ENCODE results near the gene ANOS1. TPM values are rescaled to one million over a fixed set of nuclear protein-coding genes. Genes with fewer than 3 reads are reported as not detected.

Gene ANOS1
- total and polyA plus RNA-seq, 2 donors (not counting 3 experiments of a cell fraction or from before 2014, with no cell fraction given) = 0.55 to 0.87 TPM

GRCh38 chrX:8755813-8756212, 23.9 kb upstream of the ANOS1 start:
- Histone ChIP-seq H3K4me2 (ENCODE audit: insufficient read depth, low read length) (no peak overlapping the region), H3K27me3 (ENCODE audit: control insufficient read depth in 2 of 2, insufficient read depth in 2 of 2, low read length in 2 of 2) (no peaks in the 10 kb centered on the region), H3K27ac (ENCODE audit: insufficient read depth, low read depth, low read length) (no peak overlapping the region), H2AFZ (ENCODE audit: low read depth, low read length) (no peak overlapping the region), H3K9me1 (replicated peaks; ENCODE audit: control insufficient read depth, extremely low read depth, insufficient read depth, low read length) (no peaks in the 10 kb centered on the region), H3K4me1 (ENCODE audit: control insufficient read depth, extremely low read depth, insufficient read depth, low read length) (no peaks in the 10 kb centered on the region), H3K4me3 (replicated peaks in 1 of 3; ENCODE audit: insufficient read depth in 1 of 3, low read depth in 1 of 3, low read length in 3 of 3) (no peak overlapping the region), H3K79me2 (ENCODE audit: control insufficient read depth, insufficient read depth, low read length) (no peaks in the 10 kb centered on the region), H3K9ac (replicated peaks; ENCODE audit: extremely low read depth, insufficient read depth, low read length) (no peak overlapping the region), H4K20me1 (replicated peaks; ENCODE audit: control insufficient read depth, extremely low read depth, insufficient read depth, low read length) (no peaks in the 10 kb centered on the region), H3K36me3 (ENCODE audit: control insufficient read depth in 2 of 2, extremely low read depth in 1 of 2, insufficient read depth in 2 of 2, low read length in 2 of 2) (no peaks in the 10 kb centered on the region), H3K9me3 (replicated peaks; ENCODE audit: control insufficient read depth, insufficient read depth, low read length) (no peaks in the 10 kb centered on the region)
- TF ChIP-seq EZH2 (IDR thresholded peaks at IDR 0.05; ENCODE audit: borderline replicate concordance, low read depth, low read length, severe bottlenecking) (no peak), JUN (IDR thresholded peaks at IDR 0.05; ENCODE audit: borderline replicate concordance, insufficient read depth, insufficient read length, low read depth) (no peak), POLR2A (IDR thresholded peaks at IDR 0.05; ENCODE audit: low read depth, low read length) (no peak), CTCF (IDR thresholded peaks at IDR 0.05; ENCODE audit: extremely low read depth in 1 of 2, insufficient read depth in 1 of 2, low read depth in 1 of 2, low read length in 2 of 2) (no peak), GATA2 (IDR thresholded peaks at IDR 0.05; ENCODE audit: insufficient read depth, insufficient read length, low read depth, low read length) (no peak), POLR2AphosphoS5 (IDR thresholded peaks at IDR 0.05; ENCODE audit: insufficient read depth, low read depth, low read length) (no peak), MYC (IDR thresholded peaks at IDR 0.05; ENCODE audit: low read depth, low read length) (no peak), FOS (IDR thresholded peaks at IDR 0.05; ENCODE audit: borderline replicate concordance, insufficient read depth, low read length) (no peak)
- TF ChIP-seq, protein P1, sequence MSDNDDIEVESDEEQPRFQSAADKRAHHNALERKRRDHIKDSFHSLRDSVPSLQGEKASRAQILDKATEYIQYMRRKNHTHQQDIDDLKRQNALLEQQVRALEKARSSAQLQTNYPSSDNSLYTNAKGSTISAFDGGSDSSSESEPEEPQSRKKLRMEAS (IDR thresholded peaks at IDR 0.05; ENCODE audit: insufficient read depth, insufficient read length) = no peak
- BruUV-seq (replicated peaks) = no TSS peak
- DNase-seq (ENCODE audit: low read depth, low spot score) = no peak
- ChIA-PET POLR2A (no interaction called here), CTCF (interaction anchor here (1.5 kb wide), 1 partner anchor 125 kb away, joined by 3 read pairs; no protein-coding TSS in a partner anchor)
- dilution Hi-C loops (cut with MboI; ENCODE audit: extremely low pct_ligation_motif_present, low sequenced_read_pairs) (no loop called here), intact Hi-C loops (cut with micrococcal nuclease) (no loop called here)
- no peak for FAIRE-seq

Measured in endothelial cell of umbilical vein (primary cell).